GM18511 (cell line): ENCODE results near the gene PAF1.
"Not testable (repeated sequence)": the region's sequence is repeated elsewhere in the genome, so short reads cannot be mapped to it uniquely, and the experiment has no call there.

Experiments used
- ATAC-seq: cut with Tn5 transposase; IDR thresholded peaks from one replicate; pipeline ENCODE4 v1.9.1; 2021; ENCODE audit warnings: mild to moderate bottlenecking, moderate library complexity; ENCODE audit not compliant: unreplicated experiment

PAF1 gene

DNA sequence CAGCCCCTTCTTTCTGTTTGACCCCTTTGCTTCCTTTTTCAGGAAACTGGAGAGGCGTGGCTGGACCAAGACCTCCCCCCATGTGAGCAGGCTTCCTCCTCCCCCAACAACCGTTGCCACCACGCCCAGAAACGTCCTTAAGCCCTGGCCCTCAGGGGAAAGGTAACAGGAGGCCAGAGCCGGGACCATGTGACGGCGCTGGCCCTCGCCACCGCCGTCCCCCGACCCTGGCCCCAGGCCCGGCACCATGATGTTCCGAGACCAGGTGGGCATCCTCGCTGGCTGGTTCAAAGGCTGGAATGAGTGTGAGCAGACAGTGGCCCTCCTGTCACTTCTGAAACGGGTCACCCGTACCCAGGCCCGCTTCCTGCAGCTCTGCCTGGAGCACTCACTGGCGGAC lies 34.3 kb downstream of the PAF1 start:
- no peak for ATAC-seq

DNA sequence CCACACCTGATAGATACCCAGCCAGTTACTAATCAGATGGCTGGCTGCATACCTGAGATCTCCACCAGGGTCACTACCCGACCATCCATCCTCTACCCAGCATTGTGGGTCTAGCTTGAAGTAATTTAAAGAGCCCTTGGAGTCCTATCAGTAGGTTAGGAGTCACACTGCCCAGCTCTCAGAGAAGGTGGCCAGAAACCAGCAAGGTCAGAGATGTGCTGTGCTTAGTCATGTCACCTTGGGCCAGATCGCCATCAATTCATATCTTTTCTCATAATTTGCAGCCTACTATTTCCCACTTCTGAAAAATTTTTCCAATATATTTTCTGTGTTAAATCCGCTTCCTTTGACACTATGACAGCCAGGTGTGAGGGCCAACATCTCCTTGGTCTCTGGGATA lies 34.8 kb downstream of the PAF1 start:
- no peak for ATAC-seq

DNA sequence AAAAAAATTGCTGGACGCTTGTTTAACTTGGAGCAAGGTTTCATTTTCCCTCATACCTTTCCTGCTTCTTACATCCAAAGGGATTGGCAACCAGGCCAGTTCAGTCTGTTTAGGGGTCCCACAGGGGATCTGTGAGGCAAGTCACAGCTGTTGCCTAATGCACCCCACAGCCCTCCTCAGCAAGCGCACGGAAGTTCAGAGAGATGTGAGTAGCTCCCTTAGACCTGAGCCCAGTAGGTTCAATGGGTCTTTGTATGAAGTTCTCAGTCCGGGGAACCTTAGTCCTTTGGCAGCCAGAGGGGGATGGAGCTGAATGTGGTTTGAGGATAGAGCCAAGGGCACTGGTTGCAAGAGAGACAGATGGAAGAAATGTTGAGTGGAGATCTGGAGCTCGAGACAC lies 35.7 kb downstream of the PAF1 start:
- no peak for ATAC-seq

DNA sequence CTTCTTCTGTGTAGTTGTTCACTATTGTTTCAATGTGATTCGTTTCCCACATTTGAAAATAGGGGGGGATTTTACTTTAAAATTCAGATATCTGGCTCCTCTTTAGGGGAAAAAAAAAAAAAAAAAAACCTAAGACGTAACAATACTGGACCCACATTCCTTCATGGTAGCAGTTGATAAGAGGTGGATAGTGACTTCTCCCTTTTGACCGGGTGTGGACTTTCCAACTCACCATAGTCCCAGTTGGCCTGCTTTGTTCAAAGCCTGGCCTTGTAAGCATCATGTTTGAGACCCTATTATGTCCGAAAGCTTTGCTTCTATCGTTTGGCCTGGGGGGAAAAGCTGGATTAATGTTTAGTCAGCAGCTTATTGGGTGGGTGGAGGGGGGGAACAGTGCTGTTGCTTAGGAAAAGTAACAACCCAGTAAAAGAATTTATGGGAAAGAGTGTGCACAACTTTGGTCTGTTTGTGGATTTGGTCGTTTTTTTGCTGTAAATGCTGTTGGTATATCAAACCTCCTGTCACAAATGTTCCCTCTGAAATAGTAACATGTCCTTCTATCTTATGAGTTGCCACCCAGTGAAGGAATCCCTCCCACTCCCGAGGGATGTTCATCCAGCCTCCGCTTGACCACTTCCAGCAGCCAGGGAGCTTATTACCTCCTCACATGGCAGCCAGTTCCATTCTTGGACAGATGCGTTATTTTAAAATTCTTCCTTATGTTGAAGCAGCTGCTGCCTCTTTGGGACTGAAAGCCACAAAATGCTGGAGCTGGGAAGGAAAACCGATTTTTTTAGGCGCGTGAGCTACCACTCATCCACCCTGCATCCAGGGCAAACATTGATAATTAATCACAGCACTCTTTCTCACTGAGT lies 38.3 kb downstream of the PAF1 start:
- ATAC-seq, result no peak

DNA sequence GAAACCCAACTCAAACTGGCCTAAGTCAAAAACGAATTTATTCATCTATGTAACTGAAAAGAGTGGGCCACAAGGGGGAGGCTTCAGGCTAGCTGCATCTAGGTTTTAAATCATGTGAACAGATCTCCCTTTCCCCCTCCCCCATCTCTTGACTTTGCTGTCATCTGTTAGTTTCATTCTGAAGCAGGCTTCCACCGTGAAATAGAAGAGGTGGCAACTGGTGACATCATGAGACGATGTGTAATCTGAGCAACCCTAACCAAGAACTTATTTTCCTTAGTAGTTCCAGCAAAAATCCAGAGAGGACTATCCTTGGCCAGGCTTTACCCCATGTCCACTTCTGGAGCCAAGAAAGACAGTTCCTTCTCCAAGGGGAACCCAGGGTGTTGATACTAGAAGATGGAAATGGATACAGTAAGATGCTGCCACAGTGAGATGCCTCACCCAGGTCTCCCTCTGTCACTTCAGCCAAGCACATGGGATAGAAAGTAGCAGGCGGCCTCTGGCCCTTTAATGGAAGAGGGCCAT lies 39.3 kb downstream of the PAF1 start:
- peak; percentile 73 for ATAC-seq

DNA sequence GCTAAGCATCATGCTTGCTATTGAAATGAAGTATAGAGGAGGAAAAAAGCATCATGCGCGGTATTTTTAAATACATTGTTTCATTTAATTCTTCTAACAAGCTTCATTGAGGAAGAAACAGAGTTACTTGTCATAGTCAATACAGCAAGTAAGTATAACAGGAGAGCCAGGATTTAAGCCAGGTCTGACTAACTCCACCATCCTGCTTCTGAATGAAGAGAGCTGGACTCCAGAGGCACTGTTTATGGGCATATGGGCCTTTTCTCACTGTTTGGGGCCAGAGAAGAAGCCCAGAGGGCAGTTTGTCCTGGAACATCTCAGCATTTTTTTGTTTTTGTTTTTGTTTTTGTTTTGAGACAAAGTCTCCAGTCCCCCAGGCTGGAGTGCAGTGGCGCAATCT lies 40.8 kb downstream of the PAF1 start:
- no peak for ATAC-seq

DNA sequence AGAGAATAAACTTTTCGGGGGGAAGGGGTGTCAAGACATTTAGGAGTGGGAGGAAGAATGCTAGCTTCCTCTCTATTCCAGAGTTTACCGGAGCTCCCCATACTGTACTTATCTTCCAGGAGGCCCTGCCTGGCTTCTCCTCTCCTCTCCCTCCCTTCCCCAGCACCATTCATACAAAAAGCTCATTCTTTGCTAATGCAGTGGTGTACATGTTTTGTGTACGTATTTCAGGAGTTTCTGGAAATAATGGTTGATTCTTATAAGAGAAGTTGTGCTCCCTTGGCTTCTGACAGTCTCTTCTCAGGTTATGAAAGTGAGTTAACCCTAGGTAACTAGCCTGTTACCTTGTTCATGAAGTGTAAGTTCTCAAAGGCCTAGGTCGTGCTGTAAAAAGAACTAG lies 41.6 kb downstream of the PAF1 start:
- no peak for ATAC-seq

DNA sequence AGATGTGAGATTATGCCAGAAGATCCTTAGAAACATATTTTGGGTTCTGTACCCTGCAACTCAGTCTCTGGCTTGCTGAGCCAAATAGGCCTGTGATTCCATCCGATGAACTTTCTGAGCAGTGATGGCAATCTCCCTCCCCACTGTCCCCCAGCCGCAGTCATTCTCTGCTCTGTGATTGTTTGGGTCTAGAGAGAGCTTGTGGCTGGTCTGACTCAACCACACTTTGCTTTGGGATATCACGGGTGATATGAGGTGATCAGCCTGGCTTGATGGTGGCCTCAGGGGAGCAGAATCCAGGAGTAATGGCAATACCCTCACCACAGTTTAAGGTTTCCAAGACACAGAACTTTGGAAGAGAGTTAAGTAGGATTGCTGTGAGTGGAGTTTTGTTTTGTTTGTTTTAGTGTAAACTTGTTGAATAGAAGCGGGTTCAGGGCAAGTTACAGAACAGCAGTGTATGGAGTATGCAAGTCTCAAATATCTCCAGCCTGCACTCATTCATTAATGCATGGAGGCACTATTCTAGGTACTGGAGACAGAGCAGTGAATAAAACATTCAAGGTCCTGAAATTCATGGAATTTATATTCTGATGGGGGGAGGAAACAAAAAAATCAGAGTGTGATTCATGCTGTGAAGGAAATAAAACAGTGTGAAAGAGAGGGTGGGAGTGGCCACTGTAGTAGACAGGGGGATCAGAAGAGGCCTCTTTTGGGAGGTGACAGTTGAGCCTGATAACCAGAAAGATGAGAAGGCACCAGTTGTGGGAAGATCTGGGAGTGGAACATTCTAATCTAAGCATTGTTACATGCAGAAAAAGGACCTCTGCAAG lies 43.4 kb downstream of the PAF1 start:
- no peak for ATAC-seq

DNA sequence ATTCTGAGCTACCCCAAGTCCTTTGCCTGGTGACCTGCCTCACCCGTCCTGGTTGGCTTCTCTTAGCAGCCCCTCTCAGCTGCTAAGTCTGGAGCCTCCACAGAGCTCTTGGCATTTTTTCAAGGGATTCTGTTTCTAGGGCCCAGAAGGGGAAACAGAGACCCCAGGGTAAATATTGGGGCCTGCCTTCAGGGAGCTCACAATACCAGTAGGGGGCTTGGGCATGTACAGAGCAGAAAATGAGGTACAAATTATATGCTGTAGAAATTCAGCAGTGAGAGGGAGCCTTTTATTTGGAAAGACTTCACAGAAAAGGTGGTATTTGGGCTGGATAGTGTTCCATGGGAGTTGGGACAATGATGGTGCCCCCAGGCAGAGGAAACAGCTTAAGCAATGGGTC lies 45.0 kb downstream of the PAF1 start:
- ATAC-seq, result no peak

DNA sequence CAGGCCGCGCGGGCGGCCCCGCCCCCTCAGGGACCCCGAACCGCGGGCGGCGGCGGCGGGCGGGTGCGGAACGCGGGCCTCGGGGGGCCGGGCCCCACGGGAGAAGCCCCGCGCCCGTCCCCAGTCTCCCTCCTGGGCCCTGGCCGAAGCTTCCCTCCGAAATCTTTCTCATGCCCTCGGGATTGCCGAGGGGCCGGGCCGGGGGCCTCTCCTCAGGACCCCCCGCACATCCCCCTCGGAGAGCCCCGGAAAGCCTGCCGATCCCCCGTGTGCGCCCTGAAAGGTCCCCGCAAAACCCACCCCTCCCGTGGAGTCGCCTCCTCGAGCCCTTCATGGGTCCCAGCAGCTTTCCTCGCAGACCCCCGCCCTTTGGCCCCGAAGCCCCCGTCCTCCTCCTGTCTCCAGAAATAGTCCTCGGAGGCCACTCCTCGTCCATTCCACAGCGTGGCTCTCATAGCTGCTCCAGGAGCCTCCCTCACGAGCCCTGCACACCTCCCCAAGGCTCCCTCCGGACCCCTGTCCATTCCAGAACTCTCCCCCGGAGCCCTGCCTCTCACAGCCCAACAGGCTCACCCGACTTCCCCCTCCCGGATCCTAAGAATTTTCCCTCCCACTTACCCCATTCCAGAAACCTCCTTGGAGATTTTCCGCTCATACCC lies 48.1 kb downstream of the PAF1 start:
- no peak for ATAC-seq

DNA sequence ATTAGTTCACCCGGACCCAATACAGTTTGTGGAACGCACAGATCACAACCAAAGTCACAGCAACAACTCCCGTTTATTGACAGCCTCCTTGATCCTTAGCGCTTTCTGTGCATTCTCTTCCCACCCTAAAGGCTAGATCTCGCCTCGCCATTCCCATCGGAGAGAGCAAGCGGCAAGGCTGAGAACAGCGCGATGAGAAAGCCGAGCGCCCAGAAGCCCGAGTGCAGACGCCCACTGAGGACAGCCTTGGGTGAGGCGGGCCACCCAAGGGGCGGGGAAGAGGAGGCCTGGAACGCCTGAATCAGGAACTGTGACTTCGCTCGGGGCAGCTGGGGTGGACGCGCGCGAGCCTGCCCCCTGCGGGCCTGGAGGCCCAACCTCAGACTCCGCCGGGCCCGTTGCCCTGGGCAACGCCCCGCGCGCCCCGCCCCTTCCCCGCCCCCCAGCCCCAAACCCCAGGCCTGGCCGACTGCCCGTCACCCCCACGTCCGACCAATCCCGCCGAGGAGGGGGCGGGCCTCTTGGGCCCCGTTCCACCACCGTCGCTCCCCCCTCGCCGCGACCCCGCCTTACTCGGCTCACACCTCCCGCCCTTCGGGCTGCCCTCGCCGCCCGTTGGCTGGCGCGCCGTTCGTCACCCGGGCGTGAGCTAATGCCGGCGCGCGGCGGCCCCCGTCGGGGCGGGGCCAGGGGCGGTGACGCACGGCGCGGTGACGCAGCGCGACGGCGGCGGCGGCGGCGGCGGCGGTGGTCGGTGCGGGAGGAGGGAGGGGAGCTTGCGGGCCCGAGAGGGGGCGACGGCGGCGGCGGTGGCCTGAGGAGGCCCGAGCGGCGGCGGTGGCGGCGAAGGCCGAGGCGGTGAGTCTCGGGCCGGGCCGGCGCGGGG lies 48.9 kb downstream of the PAF1 start, which contains the start of gene SAMD4B:
Gene SAMD4B (plus strand): TSS at position 703 of the 886 bp plus-strand sequence. CDS start 14,473 bp downstream, outside the sequence.
- peak; percentile 91 for ATAC-seq

DNA sequence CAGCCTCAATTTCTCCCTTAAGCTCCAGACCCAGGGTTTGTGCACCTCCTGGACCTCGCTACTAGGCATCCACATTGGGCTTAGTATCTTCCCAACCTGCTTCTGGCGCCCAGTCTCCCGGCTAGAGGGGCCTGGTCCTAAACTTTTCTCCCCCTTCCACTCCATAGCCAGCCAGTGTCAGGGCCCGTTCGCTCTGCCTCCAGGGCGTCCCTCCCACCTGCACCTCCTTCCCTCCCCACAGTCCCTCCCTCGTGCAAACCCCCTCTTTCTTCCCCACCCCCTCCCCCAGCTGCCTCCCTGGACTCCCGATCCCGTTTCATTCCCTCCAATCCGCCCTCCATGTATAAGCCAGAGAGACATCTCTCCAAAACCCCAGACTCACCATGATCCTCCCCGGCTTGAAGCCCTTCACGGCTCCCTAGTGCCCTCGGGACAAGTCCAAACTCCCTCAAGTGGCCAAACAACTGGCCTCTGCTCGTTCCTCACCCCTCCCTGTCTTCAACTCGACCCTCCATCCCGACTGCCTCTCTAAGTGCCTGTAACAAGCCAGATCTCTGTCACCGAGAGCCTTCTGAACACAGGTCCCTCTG lies 49.7 kb downstream of the PAF1 start:
- no peak for ATAC-seq

DNA sequence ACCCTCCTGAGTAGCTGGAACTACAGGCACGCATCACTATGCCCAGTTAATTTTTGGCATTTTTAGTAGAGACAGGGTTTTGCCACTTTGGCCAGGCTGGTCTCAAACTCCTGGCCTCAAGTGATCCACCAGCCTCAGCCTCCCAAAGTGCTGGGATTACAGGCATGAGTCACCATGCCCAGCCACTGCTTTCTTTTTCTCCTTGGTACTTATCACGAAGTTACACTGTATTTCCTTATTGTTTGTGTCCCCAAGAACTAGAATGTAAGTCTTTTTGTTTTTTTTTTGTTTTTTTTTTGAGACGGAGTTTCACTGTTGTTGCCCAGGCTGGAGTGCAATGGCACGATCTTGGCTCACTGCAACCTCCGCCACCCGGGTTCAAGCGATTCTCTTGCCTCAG lies 50.8 kb downstream of the PAF1 start:
- ATAC-seq, result not testable (repeated sequence)

DNA sequence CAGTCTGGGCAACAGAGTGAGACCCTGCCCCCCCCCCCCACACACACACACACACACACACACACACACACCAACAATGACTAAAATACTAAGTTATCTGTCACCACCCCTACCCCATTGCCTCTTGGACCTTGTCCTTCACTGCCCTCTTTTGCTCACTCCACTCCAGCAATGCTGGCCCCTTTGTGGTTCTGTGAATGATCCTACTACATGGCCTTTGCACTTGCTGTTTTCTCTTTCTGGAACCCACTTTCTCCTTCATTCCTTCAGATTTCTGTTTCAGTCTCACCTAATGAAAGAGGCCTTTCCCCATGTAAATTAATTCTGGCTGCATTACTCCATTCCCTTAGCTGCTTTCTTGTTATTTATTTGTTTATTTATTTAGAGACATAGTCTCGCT lies 51.2 kb downstream of the PAF1 start:
- no peak for ATAC-seq

DNA sequence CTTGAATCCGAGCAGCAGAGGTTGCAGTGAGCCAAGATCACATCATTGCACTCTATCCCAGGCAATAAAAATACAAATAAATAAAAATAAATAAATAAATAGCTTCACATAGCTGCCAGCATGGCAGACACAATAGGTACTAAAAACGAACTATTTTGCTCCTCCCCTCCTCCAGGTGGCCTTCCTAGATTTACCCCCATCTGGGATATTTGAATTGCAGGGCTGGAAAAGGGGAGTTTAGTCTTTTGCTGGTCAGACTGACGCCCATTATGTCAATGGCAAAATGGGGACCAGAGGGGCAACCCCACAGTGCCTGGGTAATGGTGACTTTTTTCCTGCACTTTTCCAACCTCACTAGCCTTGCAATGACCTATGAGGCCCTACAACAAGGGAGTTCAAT lies 54.4 kb downstream of the PAF1 start:
- ATAC-seq, result no peak
